DMS 273 treated with DMSO at 0.1 percent for 48 hours (cell line): ENCODE results near the gene FYCO1.
"Not testable (repeated sequence)": the region's sequence is repeated elsewhere in the genome, so short reads cannot be mapped to it uniquely, and the experiment has no call there.

Experiments used
- DNase-seq: peaks from one replicate; lab custom pipeline; 2025; lab: John Stamatoyannopoulos, UW

FYCO1 gene

DNA sequence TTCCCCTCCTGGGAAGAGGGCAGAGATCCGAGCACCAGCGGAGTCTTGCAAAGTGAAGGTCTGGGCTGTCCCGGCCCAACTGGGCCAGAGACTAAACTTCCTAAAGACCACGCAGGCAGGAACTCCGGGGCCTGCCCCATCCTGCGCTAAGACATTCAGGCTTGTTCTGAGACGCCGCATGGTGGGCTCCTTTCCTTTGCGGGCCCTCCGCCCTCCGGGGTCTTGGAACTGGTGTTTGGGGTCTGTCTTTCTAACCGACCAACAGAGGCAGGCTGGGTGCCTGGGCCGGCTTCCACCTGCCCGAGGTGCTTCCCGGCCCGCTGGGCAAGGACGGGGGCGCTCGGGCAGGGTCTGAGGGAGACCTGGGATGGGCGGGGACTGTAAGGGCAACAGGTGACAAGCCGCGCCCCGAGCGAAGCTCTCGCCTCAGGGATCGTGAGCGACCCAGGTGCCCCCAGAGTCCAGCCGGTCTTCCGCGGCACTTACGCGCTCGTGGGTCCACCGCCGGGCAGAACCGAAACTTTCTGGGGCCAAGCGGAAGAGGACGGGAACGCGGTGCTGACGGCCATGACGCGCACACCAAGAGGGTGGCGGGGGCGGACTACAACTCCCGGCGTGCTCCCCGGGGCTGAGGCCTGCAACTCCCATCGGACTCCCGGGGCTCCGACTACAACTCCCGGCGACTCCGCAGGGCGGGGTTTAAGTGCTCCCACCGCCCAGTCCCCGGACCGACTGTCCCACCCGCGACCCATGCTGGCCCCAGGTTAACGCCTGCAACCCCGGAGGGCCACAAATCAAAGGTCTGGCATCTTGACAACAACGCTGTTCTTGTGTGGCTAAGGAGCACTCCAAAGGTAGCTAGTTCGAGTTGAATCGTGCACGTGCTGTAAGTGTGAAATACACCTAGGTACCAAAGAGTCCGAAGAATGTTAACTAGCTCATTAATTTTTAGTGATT, at the start of gene FYCO1:
FYCO1 (minus strand) TSS at position 589 of the 957 bp plus-strand sequence. CDS start 10,914 bp downstream, outside the sequence.
- DNase-seq: peak; percentile 45

DNA sequence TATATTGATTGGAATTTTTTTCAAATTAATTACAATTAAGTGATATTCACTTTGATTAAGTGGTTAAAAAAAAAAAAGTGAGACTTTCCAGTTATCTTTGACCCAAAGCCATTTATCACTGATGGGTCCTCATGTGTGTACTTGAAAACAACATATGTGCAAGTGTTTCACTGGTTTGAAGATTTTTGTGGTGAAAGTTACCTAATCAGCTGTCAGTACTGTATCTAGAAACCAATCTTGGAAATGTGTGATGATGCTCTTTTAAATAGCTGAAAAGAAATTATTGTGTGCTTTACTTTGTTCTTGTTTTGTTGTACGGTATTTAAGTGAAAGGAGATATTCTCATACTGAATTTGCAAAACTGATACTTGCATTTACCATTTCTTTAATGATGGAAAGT, 43.3 kb upstream of the FYCO1 start:
- no peak for DNase-seq

DNA sequence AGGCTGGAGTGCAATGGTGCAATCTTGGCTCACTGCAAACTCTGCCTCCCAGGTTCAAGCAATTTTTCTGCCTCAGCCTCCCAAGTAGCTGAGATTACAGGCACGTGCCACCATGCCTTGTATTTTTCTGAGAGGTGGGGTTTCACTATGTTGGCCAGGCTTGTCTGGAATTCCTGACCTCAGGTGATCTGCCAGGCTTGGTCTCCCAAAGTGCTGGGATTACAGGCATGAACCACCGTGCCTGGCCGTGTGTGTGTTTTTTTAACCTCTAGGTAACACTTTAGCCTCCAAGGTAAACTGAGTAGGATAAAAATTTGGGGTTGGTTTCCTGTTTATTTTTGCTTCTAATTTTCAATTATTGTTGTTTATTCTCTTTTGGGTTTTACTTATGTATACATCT, 42.4 kb upstream of the FYCO1 start:
- DNase-seq: not testable (repeated sequence)

DNA sequence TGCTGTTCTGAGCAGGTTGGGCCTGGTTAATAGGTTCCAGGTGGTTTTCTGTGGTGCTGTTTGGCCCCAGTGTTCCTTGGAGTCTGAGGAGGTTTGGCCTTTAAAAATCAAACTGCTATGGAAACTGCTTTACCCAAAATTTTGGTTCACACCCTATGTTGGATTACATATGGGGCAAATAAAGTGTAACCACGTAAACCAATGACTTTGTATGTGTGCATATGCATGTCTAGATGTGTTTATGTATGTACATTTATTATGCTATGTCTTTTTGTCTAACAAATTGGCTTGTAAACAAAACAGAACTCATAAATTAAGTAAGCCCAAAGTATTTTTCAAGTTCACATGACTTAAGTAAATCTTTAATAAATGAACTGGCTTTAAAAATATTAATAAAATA, 40.6 kb upstream of the FYCO1 start:
- DNase-seq: no peak

DNA sequence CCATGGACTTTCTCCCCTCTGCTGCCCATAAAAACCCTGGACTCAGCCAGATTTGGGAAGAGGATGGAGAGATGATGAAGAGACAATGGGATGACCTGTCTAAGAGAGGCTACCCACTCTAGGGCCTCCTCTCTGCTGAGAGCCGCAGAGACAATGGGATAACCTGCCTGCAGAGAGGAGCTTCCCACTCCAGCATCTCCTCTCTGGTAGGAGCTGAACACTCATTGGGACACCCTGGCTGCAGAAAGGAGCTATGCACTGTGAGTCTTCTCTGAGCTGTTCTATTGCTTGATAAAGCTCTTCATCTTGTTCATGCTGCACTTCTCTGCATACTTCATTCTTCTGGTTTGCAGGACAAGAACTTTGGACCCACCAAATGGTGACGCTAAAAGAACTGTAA, 36.1 kb upstream of the FYCO1 start:
- no peak for DNase-seq

DNA sequence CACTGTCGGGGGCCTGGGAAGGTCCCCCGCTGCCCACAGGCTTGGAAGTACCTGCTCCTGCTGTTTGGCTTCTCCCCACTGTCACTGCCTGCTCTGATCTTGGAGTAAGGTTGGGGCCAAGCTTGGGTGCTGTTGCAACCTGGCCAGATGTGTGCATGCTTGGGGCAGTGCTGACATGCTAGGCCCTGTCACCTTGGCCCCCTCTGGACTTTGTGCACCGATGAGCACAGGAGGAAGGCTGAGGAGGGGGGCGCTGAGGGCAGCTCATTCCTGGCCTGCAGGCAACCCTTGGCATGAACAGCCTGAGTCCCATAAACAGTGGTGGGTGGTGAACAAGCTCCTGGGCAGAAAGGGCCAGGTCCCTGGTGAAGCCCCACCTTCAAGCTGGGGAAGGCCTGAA, 35.6 kb upstream of the FYCO1 start:
- no peak for DNase-seq

DNA sequence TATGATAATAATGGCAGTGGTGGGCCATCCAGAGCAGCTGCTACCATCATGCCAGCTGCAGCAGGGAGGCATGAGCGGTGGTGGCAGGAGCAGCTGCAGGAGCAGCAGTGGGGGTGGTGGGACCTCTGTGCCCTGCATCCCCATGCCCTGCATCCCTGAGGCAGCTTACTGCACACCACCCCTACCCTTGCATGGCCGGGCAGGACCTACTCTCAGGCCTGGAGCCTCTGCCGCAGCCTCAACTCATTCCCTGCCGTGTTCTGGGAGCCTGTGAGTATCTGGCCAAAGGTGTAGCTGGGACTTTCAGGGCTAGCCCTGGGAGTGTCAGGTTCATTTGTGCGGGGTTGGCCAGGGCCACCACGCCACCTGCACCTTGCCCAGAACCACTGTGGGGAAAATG, 35.0 kb upstream of the FYCO1 start:
- no peak for DNase-seq

DNA sequence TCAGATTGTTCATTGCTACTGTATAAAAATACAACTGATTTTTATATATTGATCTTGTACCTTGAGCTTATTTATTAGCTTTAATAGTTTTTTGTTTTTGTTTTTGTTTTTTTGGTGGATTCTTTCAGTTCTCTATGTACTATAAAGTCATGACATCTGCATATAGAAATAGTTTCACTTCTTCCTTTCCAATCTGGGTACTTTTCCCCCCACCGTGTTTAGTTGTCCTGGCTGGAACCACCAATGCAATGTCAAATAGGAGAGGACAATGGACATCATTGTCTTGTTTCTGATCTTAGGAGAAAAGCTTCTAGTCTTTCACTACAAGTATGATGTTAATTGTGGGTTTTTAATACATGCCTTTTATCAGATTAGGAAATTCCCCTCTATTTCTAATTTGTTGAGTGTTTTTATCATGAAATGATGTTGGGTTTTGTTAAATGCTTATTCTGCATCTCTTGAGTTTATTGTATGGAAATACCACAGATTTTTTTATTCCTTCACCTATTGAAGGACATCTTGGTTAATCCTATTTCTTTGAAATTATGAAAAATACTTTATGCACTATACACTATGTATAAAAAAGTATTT, 34.4 kb upstream of the FYCO1 start:
- DNase-seq: no peak

DNA sequence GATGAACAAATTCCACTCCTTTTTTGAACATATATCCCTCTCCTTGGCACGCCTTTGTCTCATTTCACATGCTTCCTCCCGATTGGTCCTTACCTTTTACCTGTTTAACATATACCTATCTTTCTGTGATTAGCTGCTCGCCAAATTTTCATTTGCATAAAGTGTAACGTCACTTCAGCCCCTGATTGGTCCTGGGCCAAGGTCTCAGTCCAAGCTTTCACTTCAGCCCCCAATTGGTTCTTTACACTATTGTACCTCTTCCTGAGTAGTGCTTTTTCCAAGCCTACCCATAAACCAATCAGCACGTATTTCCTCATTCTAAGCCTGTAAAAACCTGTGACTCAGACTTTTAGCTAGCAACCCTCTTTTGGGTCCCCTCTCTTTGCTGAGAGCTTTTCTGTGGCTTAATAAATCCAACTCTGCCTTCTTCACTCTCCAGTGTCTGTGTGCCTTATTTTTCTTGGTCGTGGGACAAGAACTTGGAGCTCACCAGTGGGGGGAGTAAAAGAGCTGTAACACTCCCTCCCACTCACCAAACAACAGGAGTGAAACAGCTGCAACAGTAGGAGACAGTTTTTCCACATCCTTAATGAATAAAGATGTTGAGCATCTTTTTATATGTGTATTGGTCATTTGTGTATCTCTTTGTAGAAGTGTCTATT, 32.2 kb upstream of the FYCO1 start:
- no peak for DNase-seq

DNA sequence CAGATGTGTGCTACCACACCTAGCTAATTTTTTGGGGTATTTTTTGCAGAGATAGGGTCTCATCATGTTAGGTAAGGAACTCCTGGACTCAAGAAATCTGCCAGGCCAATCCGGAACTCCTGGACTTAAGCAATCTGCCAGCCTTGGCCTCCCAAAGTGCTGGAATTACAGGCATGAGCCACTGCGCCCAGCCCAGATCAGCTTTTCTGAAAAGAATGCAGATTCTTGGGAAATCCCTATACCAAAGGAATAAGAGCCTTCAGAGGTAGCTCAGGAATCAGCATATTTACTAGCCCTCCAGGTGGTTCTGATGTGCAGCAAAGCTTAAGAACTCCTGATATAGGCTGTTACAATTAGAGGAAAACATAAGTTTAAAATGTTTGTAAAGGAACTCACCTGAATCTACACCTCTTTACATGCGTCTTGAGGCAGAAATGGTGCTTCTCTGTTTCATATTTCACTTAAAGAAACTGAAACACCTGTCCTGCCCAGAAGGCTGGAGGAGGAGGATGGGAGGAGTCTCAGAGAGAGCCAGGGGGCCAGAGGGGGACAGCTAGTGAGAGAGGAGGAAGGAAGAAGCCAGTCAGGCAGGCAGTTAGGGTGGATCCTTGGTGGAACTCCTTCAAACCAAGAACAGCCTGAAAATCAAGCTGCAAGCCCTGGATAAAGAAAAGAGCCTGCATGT, 31.5 kb upstream of the FYCO1 start, which contains the start of gene XCR1:
XCR1 (minus strand) TSS at position 463 of the 685 bp plus-strand sequence. CDS start 5,536 bp downstream, outside the sequence.
- DNase-seq: no peak

DNA sequence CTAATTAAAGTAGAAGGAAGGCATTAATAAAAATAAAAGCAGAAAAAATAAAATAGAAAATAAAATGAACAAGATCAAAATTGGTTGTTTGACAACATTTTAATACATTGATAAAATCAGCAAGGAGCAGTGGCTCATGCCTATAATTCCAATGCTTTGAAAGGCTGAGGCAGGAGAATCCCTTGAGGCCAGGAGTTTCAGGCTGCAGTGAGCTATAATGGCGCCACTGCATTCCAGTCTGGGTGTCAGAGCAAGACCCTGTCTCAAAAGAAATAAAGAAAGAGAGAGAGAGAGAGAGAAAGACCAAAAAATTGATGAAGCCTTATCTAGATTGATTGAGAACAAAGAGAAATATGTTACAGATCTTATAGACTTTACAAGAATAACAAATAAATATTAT, 29.5 kb upstream of the FYCO1 start:
- no peak for DNase-seq

DNA sequence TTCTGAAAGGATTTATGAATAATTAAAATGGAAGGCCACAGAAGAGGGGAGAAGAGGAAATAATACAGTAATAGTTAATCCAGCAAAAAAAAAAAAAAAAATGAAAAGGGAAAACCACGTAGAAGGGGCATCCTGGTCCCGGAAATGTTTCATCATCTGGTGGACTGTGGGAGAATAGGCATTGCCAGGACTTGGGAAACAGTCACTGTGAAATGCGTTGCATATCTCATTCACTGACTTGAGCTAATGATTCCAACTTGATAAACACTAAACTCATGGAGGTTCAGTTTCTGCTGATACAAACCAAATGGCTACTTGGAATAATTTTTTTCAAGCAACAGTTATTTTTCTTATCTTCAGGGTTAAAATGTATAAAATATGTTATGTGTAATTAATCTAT, 28.5 kb upstream of the FYCO1 start:
- no peak for DNase-seq

DNA sequence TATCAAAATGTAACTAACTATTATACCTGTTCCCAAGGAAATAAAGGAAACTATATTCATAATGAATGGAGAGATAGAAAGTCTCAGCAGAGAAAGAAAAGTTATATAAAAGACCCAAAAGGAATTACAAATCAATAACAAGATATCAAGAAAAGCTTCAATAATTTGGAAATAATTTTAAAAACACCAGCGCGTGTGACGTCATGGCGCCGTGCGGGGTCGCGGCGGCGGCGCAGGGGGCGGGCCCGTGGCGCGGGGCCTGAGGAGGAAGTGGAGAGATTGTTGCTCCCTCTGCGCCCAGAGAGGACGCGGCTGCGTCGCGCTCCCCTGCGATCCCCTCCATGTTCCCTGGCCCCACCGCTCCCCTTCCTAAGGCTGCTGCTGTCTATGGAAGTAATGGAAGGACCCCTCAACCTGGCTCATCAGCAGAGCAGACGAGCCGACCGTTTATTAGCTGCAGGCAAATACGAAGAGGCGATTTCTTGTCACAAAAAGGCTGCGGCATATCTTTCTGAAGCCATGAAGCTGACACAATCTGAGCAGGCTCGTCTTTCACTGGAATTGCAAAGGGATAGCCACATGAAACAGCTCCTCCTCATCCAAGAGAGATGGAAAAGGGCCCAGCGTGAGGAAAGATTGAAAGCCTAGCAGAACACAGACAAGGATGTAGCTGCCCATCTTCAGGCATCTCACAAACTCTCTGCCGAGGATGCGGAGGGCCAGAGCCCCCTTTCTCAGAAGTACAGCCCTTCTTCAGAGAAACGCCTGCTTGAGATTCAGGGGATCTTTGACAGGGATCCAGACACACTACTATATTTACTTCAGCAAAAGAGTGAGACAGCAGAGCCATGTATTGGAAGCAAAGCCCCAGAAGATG, 27.5 kb upstream of the FYCO1 start:
- no peak for DNase-seq

DNA sequence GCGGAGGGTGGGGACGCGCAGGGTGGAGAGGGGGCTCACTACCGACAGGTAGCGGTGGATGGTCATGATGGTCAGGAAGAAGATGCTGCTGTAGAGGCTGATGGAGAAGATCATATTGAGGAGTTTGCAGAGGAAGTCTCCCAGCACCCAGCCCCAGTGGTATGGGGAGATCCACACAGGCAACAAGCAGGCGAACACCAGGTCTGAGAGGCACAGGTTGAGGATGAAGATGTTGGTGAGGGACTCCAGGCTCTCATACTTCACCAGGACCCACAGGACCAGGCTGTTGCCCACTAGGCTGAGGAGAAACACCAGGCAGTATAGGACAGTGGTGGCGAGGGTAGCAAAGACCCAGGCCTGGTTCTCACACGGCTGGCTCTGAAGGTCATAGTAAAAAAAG, 25.9 kb upstream of the FYCO1 start:
- DNase-seq: no peak

DNA sequence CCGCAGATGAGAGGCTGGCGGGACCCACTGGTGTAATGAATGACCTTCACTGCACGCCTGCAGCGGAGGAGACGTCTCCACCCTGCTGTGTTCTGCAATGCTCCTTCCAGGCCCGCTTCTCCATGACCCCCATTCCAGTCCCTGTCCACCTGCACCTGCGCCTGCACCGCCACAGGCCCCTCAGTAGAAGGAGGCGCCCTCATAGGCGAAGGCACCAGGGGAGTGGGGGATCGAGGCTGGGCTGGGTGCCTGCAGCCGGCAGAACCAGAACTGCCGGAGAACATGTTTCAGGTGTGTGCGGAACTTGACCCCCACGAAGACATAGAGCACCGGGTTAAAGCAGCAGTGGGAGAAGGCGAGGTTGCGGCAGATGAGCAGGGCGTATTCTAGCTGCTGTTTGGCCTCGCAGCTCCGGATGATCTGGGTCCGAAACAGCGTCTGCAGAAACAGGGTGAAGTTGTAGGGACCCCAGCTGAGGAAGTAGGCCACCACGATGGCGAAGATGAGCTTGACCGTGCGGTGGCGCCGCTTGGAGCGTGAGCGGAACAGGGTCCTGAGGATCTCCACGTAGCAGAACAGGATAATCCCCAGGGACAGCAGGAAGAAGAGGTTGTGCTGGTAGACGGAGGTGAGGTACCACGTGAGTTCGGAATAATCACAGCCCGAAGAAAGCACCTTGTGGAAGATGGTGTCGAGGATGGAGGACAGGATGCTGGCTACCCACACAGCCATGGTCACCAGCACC, 25.3 kb upstream of the FYCO1 start:
- DNase-seq: no peak

DNA sequence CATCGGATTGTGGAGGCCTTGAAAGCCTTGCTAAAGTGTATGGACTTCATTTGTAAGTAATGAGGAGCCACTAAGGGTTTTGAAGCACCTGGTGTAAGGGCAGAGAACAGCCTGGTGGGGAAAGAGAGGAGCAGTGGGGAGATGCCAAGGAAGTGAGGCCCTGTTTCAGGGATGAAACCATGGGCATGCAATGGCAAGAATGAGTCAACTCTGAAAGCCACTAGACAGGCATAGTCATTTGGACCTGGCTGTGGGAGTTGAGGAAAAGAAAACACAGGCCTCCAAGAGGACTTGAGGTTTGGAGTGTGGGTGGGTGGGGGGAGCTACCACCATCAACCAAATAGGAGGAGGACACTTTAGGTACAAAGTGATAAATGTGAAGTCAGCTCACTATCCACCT, 24.1 kb upstream of the FYCO1 start:
- no peak for DNase-seq

DNA sequence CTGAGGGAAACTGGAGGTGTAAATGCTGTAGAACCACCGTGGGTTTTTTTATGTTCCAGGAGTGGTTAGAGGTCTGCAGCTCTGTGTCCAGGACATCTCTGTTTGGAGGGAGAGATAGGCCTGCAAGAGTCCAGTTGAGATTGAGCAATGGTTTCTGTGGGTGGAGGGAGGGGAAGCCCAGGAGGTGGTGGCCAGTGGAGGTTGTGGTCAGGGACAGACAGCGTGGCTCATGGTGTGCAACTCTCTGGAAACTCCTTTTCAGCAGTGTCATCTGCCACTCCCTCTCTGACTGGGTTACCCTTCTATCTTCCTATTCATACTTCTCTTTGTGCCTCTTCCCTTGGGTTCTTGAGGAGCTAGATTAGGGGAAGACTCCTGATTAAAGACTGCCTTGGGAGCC, 22.1 kb upstream of the FYCO1 start:
- no peak for DNase-seq

DNA sequence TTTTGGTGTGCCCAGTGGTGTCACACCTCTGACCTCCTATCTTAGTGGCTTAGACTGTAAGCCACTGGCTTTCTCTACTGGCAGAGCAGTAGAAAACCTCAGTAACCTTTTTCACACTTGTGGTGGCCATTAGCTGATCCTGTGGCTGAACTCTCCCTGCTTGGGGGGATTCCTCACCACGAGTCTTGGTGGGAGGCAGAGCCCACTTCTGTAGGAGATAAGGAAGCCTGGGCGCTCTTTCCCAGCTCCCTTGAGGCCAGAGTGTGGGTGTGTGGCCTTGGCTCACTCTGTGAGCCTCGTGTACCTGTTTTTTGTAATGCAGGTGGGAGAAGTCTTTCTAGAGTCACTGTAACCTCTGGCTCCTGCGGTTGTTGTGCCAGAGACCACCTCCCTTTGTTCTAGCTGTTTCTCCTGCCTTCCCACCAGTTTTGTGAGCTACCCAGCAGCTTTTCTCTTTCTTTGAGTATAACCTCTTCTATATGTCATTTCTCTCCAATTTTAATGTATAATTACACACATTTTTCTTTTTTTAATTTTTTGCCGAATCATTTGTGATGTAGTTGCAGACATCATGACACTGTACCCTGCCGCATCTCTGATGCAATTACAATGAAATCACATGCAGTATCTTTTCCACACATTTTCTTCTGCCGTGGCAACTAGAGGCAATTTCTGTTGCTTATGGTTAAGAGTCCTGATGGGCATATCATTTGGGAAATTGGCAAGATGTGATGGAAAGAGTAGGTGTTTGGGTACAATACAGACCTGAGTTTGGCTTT, 17.9 kb upstream of the FYCO1 start:
- no peak for DNase-seq

DNA sequence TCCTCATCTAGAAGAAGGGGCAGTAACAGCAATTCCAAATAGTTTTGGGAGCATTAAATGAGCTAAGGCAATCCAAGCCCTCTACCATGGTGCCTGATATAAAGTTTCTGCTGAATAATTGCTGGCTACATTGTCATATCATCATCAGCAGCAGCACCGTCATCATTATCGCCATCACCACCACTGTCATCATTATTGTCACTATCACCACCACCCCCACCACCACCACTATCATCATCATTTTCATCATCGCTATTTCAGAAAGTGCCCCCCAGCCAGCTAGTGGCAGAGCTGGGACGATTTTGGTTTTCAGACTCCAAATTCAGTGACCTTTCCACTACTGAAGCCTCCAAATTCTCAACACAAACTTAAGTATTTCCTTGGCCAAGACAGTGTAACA, 16.6 kb upstream of the FYCO1 start:
- DNase-seq: no peak
